ENCODE measurements around the gene ICOS.

DNA sequence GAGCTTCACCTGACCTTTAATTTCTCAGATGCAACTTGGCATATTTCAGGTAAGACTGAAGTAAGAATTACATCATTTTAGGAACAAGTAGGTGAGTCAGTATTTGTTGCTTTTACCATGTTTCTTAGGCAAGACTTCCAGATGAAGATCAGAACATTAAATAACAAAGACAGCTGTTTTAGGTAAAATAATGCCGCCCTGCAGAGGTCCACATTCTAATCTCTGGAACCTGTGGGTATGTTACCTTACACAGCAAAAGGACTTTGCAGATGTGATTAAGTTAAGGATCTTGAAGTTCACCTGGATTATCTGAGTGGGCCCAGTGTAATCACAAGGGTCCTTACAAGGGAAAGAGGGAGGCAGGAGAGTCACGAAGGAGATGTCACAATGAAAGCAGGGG is 39.3 kb downstream of the ICOS start:
- no peak for TF ChIP-seq POLR2A (IDR thresholded peaks at IDR 0.05)
- TF ChIP-seq, protein P1, sequence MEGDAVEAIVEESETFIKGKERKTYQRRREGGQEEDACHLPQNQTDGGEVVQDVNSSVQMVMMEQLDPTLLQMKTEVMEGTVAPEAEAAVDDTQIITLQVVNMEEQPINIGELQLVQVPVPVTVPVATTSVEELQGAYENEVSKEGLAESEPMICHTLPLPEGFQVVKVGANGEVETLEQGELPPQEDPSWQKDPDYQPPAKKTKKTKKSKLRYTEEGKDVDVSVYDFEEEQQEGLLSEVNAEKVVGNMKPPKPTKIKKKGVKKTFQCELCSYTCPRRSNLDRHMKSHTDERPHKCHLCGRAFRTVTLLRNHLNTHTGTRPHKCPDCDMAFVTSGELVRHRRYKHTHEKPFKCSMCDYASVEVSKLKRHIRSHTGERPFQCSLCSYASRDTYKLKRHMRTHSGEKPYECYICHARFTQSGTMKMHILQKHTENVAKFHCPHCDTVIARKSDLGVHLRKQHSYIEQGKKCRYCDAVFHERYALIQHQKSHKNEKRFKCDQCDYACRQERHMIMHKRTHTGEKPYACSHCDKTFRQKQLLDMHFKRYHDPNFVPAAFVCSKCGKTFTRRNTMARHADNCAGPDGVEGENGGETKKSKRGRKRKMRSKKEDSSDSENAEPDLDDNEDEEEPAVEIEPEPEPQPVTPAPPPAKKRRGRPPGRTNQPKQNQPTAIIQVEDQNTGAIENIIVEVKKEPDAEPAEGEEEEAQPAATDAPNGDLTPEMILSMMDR (IDR thresholded peaks at IDR 0.05): no peak
